Ovary (tissue), 3 donors: Measurements from ENCODE around the gene PEAK1.

Experiments used
- CTCF ChIP-seq, 3 donors: fragments of 450-650 bp in 2 of 3; fragments of 200-600 bp in 1 of 3; IDR thresholded peaks; one replicate each; pipeline versions ENCODE4 v1.5.1 to v1.8.0; 2016 to 2022; ENCODE audit warnings: antibody characterized with exemption in 3 of 3, mild to moderate bottlenecking in 1 of 3
- EP300 ChIP-seq: sonication (generic); formaldehyde crosslinking; IDR thresholded peaks from one replicate; pipeline ENCODE4 v1.6.1; 2017; ENCODE audit warnings: antibody characterized with exemption
- POLR2A ChIP-seq: fragments of 450-650 bp; IDR thresholded peaks from one replicate; pipeline ENCODE4 v1.6.1; 2017; ENCODE audit warnings: antibody characterized with exemption, mild to moderate bottlenecking, moderate library complexity
- donor health status: DM: no; HTN: no; CAD: no.

DNA sequence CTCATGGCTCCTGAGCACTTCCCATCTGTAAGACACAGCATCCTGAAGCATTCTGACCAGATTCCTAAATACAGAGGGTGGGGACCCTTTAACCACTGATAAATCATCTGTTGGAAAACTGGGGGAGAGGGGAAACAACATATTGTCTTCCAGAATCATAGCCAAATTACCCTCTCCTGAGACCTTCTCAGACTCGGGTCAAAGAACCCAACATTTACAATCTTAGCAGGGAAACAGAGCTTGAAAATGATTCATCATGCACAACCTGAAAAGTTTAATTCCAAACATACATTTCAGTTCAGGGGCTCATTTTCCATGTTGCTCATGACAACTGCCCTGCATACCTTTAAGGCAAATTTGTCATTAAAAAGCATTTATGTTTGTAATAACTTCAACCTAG, 300.5 kb downstream of the PEAK1 start:
- no peak for TF ChIP-seq CTCF (IDR thresholded peaks at IDR 0.05)
- TF ChIP-seq EP300 = no peak
- TF ChIP-seq POLR2A = no peak
